Cardiac muscle cell (in vitro differentiated cells and primary cell): ENCODE measurements around the gene TGFBRAP1. TPM values are rescaled to one million over a fixed set of nuclear protein-coding genes. Genes with fewer than 3 reads are reported as not detected.
A peak's percentile ranks its signal among the peaks of the same experiment; 100 is the strongest.

ENCODE experiments used
- DNase-seq, 2 donors: peaks; one replicate each; pipeline versions ENCODE4 v3.0.0 to v3.0.0-alpha.2; 2010 to 2017; ENCODE audit warnings: low read depth in 1 of 2, low spot score in 1 of 2
- H3K27ac ChIP-seq: fragments of 200-600 bp; sonication (generic); 2 replicates; pipeline ENCODE4 v1.5.1; 2016
- H3K27me3 ChIP-seq: fragments of 200-600 bp; sonication (generic); 2 replicates; pipeline ENCODE4 v1.6.0; 2016; ENCODE audit warnings: control low read depth
- H3K36me3 ChIP-seq: fragments of 200-600 bp; sonication (generic); 2 replicates; pipeline ENCODE4 v1.5.1; 2016; ENCODE audit warnings: control low read depth
- H3K4me1 ChIP-seq: fragments of 200-600 bp; sonication (generic); 2 replicates; pipeline ENCODE4 v1.8.1; 2017; ENCODE audit warnings: low read depth, mild to moderate bottlenecking, mixed run types
- H3K4me3 ChIP-seq: fragments of 200-600 bp; sonication (generic); 2 replicates; pipeline ENCODE4 v1.5.1; 2016; ENCODE audit warnings: mild to moderate bottlenecking
- H3K9me3 ChIP-seq: fragments of 200-600 bp; sonication (generic); 2 replicates; pipeline ENCODE4 v1.5.1; 2017; ENCODE audit warnings: low read depth, mild to moderate bottlenecking, control low read depth
- CTCF ChIP-seq: IDR thresholded peaks from 2 replicates; pipeline ENCODE4 v1.5.1; 2012; ENCODE audit warnings: low read depth, mild to moderate bottlenecking, low read length
- polyA plus RNA-seq: library from polyadenylated mRNA; unstranded; fragments of >200 nt; fragmentation: Nextera tagmentation; extraction: Ambion mirVana; gene quantifications from 2 replicates; pipeline ENCODE4 v1.2.1, GENCODE V29; 2016
- total RNA-seq: library from RNA; depleted of rRNA; stranded (reverse); fragments of >200 nt; gene quantifications from 2 replicates; pipeline ENCODE4 v1.2.3, GENCODE V29; 2016

TGFBRAP1 gene
- total and polyA plus RNA-seq, 2 experiments from 2014 or later: 11.5 to 18.9 TPM

- no peak for TF ChIP-seq CTCF
- Histone ChIP-seq H3K4me3 (no peak overlapping the region), H3K36me3 (no peaks in the 10 kb centered on the region), H3K27me3 (no peaks in the 10 kb centered on the region), H3K4me1 (peaks cover 4% of the 10 kb centered on the region), H3K27ac (no peak overlapping the region), H3K9me3 (no peaks in the 10 kb centered on the region)
- DNase-seq: peak in 1 of 2 donors; percentile 16
Measured at GRCh38 chr2:105220604-105221003, 108.9 kb downstream of the TGFBRAP1 start.

GRCh38 chr2:105215586-105216192 lies 113.8 kb downstream of the TGFBRAP1 start:
- Histone ChIP-seq H3K27ac (no peak overlapping the region), H3K36me3 (no peaks in the 10 kb centered on the region), H3K27me3 (no peaks in the 10 kb centered on the region), H3K4me3 (no peak overlapping the region), H3K4me1 (peaks cover 2% of the 10 kb centered on the region), H3K9me3 (no peaks in the 10 kb centered on the region)
- no peak for DNase-seq
- TF ChIP-seq CTCF: no peak

Other genes with a start within 250 kb of the TGFBRAP1 start
- not detected in 2 replicates for gene GPR45, start 88.0 kb downstream of the TGFBRAP1 start, total RNA-seq
- gene GPR45, start 88.0 kb downstream of the TGFBRAP1 start, polyA plus RNA-seq: not detected in 2 replicates
- gene C2orf49, start 7.8 kb upstream of the TGFBRAP1 start, total RNA-seq: 21.5 and 37.9 TPM in 2 replicates
- 19.2 and 31.3 TPM in 2 replicates for gene C2orf49, start 7.8 kb upstream of the TGFBRAP1 start, polyA plus RNA-seq
- 586 and 1,288 TPM in 2 replicates for gene FHL2, start 69.3 kb upstream of the TGFBRAP1 start, total RNA-seq
- 612 and 1,543 TPM in 2 replicates for gene FHL2, start 69.3 kb upstream of the TGFBRAP1 start, polyA plus RNA-seq